SH-SY5Y (cell line): ENCODE measurements around the gene OTUD4.

Experiments used
- GATA2 ChIP-seq: IDR thresholded peaks from 2 replicates; pipeline ENCODE4 v1.6.1; 2011; ENCODE audit warnings: mild to moderate bottlenecking, low read depth, low read length
- GATA3 ChIP-seq: IDR thresholded peaks from 2 replicates; pipeline ENCODE4 v1.6.1; 2011; ENCODE audit warnings: low read depth, mild to moderate bottlenecking, low read length, moderate library complexity

DNA sequence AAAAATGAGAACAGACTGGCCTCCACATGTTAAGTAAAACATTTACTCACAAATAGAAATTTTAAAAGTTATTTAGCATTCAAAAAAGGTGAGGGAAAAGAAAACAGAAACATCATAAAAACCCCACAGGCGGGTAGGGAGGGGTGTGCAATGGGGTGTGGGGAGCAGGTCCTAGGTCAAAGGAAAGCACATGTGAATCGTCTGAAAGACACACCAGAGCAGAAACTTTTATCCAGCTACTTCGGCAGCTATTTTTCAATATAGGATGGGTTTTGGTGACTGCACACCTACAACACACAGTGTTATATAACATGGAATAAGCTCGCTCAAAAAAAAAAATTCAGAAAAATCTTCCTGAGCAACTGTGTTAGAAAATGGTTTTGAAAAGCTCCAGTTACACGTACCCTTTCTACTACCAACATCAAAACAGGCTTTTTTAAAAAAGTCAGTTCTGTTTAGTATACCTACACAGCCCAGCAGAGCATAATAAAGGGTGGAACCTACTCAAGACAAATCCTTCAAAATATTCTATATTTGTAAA is 1.6 kb downstream of the OTUD4 start:
- no peak for TF ChIP-seq GATA2
- no peak for TF ChIP-seq GATA3
